ENCODE data around the gene CD6. TPM values are rescaled to one million over a fixed set of nuclear protein-coding genes. Genes with fewer than 3 reads are reported as not detected.

Gene CD6
- 1 to 10 TPM in 1 of 6 experiments, under 1 TPM in 5; 0.29 to 2.4 (median 0.52) TPM for total RNA-seq
- long read RNA-seq, partial matches to known transcripts, result 0 of 1 reads
- long read RNA-seq, other reads (novel, unspliced or antisense), result 1 of 1 reads

GRCh38 chr11:60971520-60971919 is at the start of gene CD6:
Gene CD6 (plus strand): TSS chr11:60971680. CDS start chr11:60971866, 186 bp downstream.
- intact Hi-C loops (cut with DNase I), result no loop called here
- TF ChIP-seq CTCF (IDR thresholded peaks at IDR 0.05) (no peak), POLR2A (IDR thresholded peaks at IDR 0.05) (no peak)
- no peaks in the 10 kb centered on the region for H3K4me1 ChIP-seq
- 70% methylated on average over 11 of the region's 16 CpGs for WGBS (ENCODE audit: insufficient coverage, low coverage, low lambda C conversion rate, missing lambda C conversion rate)
- no peaks in the 10 kb centered on the region for H3K36me3 ChIP-seq
- peak in 2 of 4 donors; percentile 24 to 37 for ATAC-seq
- H3K4me3 ChIP-seq, result no peak within 1 kb of the TSS
- no peaks in the 10 kb centered on the region for H3K9me3 ChIP-seq
- H3K27ac ChIP-seq, result no peak within 1 kb of the TSS
- no peak for DNase-seq
- no peaks in the 10 kb centered on the region for H3K27me3 ChIP-seq

- no peaks in the 10 kb centered on the region for H3K27me3 ChIP-seq
- TF ChIP-seq CTCF (IDR thresholded peaks at IDR 0.05) (no peak), POLR2A (IDR thresholded peaks at IDR 0.05) (no peak)
- no peak for DNase-seq
- H3K27ac ChIP-seq, result no peak overlapping the region
- ATAC-seq, result no peak
- H3K4me3 ChIP-seq, result no peak overlapping the region
- 84% methylated on average over 3 of the region's 23 CpGs for WGBS (ENCODE audit: insufficient coverage, low coverage, low lambda C conversion rate, missing lambda C conversion rate)
- intact Hi-C loops (cut with DNase I), result no loop called here
- no peaks in the 10 kb centered on the region for H3K9me3 ChIP-seq
- H3K36me3 ChIP-seq, result peaks cover 0 to 27% (median 14%) of the 10 kb centered on the region in 4 donors
- peaks cover 0 to 11% (median 0%) of the 10 kb centered on the region in 4 donors for H3K4me1 ChIP-seq
Observed at GRCh38 chr11:60921777-60922335, 49.6 kb upstream of the CD6 start.

GRCh38 chr11:60922906-60923305 is 48.6 kb upstream of the CD6 start:
- Histone ChIP-seq H3K4me1 (peaks cover 0 to 11% (median 0%) of the 10 kb centered on the region in 4 donors), H3K9me3 (no peaks in the 10 kb centered on the region), H3K4me3 (no peak overlapping the region), H3K27me3 (no peaks in the 10 kb centered on the region), H3K27ac (no peak overlapping the region), H3K36me3 (peaks cover 0 to 27% (median 14%) of the 10 kb centered on the region in 4 donors)
- no peak for ATAC-seq
- WGBS (ENCODE audit: insufficient coverage, low coverage, low lambda C conversion rate, missing lambda C conversion rate), result no CpG with 5 or more reads among the region's 6 CpGs
- intact Hi-C loops (cut with DNase I), result no loop called here
- TF ChIP-seq POLR2A (IDR thresholded peaks at IDR 0.05) (no peak), CTCF (IDR thresholded peaks at IDR 0.05) (no peak)
- no peak for DNase-seq

GRCh38 chr11:60923326-60923725 is 48.2 kb upstream of the CD6 start:
- Histone ChIP-seq H3K27me3 (no peaks in the 10 kb centered on the region), H3K4me3 (no peak overlapping the region), H3K4me1 (peaks cover 0 to 11% (median 0%) of the 10 kb centered on the region in 4 donors), H3K27ac (no peak overlapping the region), H3K9me3 (no peaks in the 10 kb centered on the region), H3K36me3 (peaks cover 0 to 27% (median 14%) of the 10 kb centered on the region in 4 donors)
- DNase-seq, result no peak
- WGBS (ENCODE audit: insufficient coverage, low coverage, low lambda C conversion rate, missing lambda C conversion rate), result 72% methylated on average over 3 of the region's 5 CpGs
- intact Hi-C loops (cut with DNase I), result no loop called here
- TF ChIP-seq POLR2A (IDR thresholded peaks at IDR 0.05), result no peak
- no peak for TF ChIP-seq CTCF (IDR thresholded peaks at IDR 0.05)
- no peak for ATAC-seq

Measured in right lobe of liver (tissue), 6 donors.